Adrenal gland (tissue), 12 donors: ENCODE measurements around the gene ITGB3. TPM values are rescaled to one million over a fixed set of nuclear protein-coding genes. Genes with fewer than 3 reads are reported as not detected.

Experiments
- DNase-seq, 7 donors: peaks; one replicate each; pipeline ENCODE4 v3.0.0-alpha.2; 2019 to 2020
- H3K27ac ChIP-seq, 5 donors: fragments of 200-600 bp; sonication (generic) in 4 of 5; 1 replicate in 3 of 5; 2 replicates in 2 of 5; pipeline versions ENCODE4 v1.5.1 to v1.8.0; 2016 to 2020; ENCODE audit warnings: mild to moderate bottlenecking in 1 of 5
- H3K27me3 ChIP-seq: fragments of 200-600 bp; 2 replicates; pipeline ENCODE4 v1.8.0; 2021
- H3K36me3 ChIP-seq, 2 donors: fragments of 200-600 bp; replicated peaks in 1 of 2; 1 replicate in 1 of 2; 2 replicates in 1 of 2; pipeline versions ENCODE4 v1.5.1 to v1.8.0; 2018 to 2022
- H3K4me1 ChIP-seq, 2 donors: fragments of 200-600 bp; replicated peaks in 1 of 2; 1 replicate in 1 of 2; 2 replicates in 1 of 2; pipeline versions ENCODE4 v1.5.1 to v1.8.0; 2018 to 2021
- H3K4me3 ChIP-seq, 4 donors: fragments of 200-600 bp; sonication (generic) in 3 of 4; one replicate each; pipeline ENCODE4 v1.5.1; 2016 to 2018
- H3K9me3 ChIP-seq, 3 donors: fragments of 200-600 bp; sonication (generic) in 1 of 3; replicated peaks in 1 of 3; 1 replicate in 2 of 3; 2 replicates in 1 of 3; pipeline versions ENCODE4 v1.5.1 to v1.8.0; 2016 to 2021
- CTCF ChIP-seq, 6 experiments: fragments of 450-650 bp in 4 of 6; fragments of 200-600 bp in 2 of 6; sonication (generic) in 1 of 6; IDR thresholded peaks; 1 replicate in 5 of 6; 2 replicates in 1 of 6; pipeline versions ENCODE4 v1.5.1 to v1.8.0; 2016 to 2021; ENCODE audit warnings: antibody characterized with exemption in 6 of 6, mild to moderate bottlenecking in 2 of 6, moderate library complexity in 1 of 6
- POLR2A ChIP-seq, 2 donors: fragments of 450-650 bp; IDR thresholded peaks; one replicate each; pipeline ENCODE4 v1.6.1; 2017; ENCODE audit warnings: antibody characterized with exemption in 2 of 2, mild to moderate bottlenecking in 2 of 2, moderate library complexity in 1 of 2
- WGBS, 4 donors: extraction: QIAGEN DNeasy Blood & Tissue Kit in 2 of 4; methylation state at CpG; one replicate each; pipeline versions ENCODE4 v1.1.5 to v1.1.7; 2013 to 2017; 5-methylcytosine and 5-hydroxymethylcytosine counted together
- intact Hi-C, 2 donors: fragments of 100-400 bp; cut with DNase I; formaldehyde crosslinking; loops; one replicate each; pipeline versions ENCODE4 v1.14.1 to v1.15.0; 2022 to 2023
- polyA plus RNA-seq, 3 donors: library from polyadenylated mRNA; stranded (reverse); fragments of 200-250 nt in 2 of 3; fragments of 350-450 nt in 1 of 3; fragmentation: Illumina TruSeq in 1 of 3; extraction: RNeasy Lipid Tissue Mini Kit (QIAGEN cat#74804) in 1 of 3; gene quantifications; one replicate each; pipeline ENCODE4 v1.2.3, GENCODE V29; 2013 to 2014
- total RNA-seq, 9 donors: library from RNA; depleted of rRNA in 4 of 9; stranded (reverse); fragments of >200 nt in 4 of 9; fragments of 120-200 nt in 1 of 9; fragmentation: NEBNext Ultra II Directional in 1 of 9; extraction: Animal tissue kit (Norgen Biotek cat#: 25700) in 1 of 9; gene quantifications; one replicate each; pipeline versions ENCODE4 v1.1.0 to v1.2.4, GENCODE V29; 2013 to 2023
- donor health status: healthy with polysubstance abuse.
- donor health status: Bipolar disorder and iron deficiency.
- donor health status: DM: yes; HTN: yes; CAD: no.
- donor health status: DM: no; HTN: no; CAD: no.
- donor health status: DM: no; HTN: no; CAD: no.
- donor health status: DM: yes; HTN: yes; CAD: no.

ITGB3 gene
- total and polyA plus RNA-seq, 12 donors = 0.12 to 3.7 (median 1.5) TPM

- intact Hi-C loops = loop anchor here in 1 of 2 donors (10.0 kb wide), 1 partner anchor 367 kb away; no protein-coding TSS in a partner anchor
- no peaks in the 10 kb centered on the region for H3K9me3 ChIP-seq
- peaks cover 0 to 18% of the 10 kb centered on the region in 2 donors for H3K4me1 ChIP-seq
- H3K27me3 ChIP-seq = no peaks in the 10 kb centered on the region
- H3K4me3 ChIP-seq = no peak overlapping the region
- no peaks in the 10 kb centered on the region for H3K36me3 ChIP-seq
- H3K27ac ChIP-seq = no peak overlapping the region
- TF ChIP-seq POLR2A (IDR thresholded peaks at IDR 0.05) = no peak
- no peak for TF ChIP-seq CTCF (IDR thresholded peaks at IDR 0.05)
- DNase-seq = no peak
These were observed 57.8 kb downstream of the ITGB3 start for GRCh38 chr17:47311420-47311819.

GRCh38 chr17:47315451-47316266, 62.0 kb downstream of the ITGB3 start:
- TF ChIP-seq CTCF (IDR thresholded peaks at IDR 0.05) = peak; percentile 55 to 92 (median 86)
- no peak for TF ChIP-seq POLR2A (IDR thresholded peaks at IDR 0.05)
- Histone ChIP-seq H3K4me1 (peaks cover 0 to 18% of the 10 kb centered on the region in 2 donors), H3K36me3 (no peaks in the 10 kb centered on the region), H3K27me3 (no peaks in the 10 kb centered on the region), H3K4me3 (no peak overlapping the region), H3K27ac (no peak overlapping the region), H3K9me3 (no peaks in the 10 kb centered on the region)
- 14 to 24% (median 21%) methylated on average over 7 of the region's 7 CpGs for WGBS, 4 donors
- peak in 4 of 7 donors; percentile 35 to 51 (median 40) for DNase-seq
- intact Hi-C loops = loop anchor here (2.0 to 10.0 kb wide), 3 partner anchors 83 to 371 kb away; no protein-coding TSS in a partner anchor

- H3K9me3 ChIP-seq = no peaks in the 10 kb centered on the region
- H3K4me3 ChIP-seq = no peak overlapping the region
- no peaks in the 10 kb centered on the region for H3K27me3 ChIP-seq
- intact Hi-C loops = loop anchor here (5.0 to 10.0 kb wide), 2 partner anchors 84 to 372 kb away; no protein-coding TSS in a partner anchor
- peak in 1 of 7 donors; percentile 31 for DNase-seq
- 28 to 38% (median 34%) methylated on average over 3 of the region's 3 CpGs for WGBS, 4 donors
- no peak overlapping the region for H3K27ac ChIP-seq
- TF ChIP-seq CTCF (IDR thresholded peaks at IDR 0.05) (no peak), POLR2A (IDR thresholded peaks at IDR 0.05) (no peak)
- no peaks in the 10 kb centered on the region for H3K36me3 ChIP-seq
- H3K4me1 ChIP-seq = peaks cover 0 to 18% of the 10 kb centered on the region in 2 donors
These were observed 62.7 kb downstream of the ITGB3 start for GRCh38 chr17:47316311-47316710.

GRCh38 chr17:47317119-47317518, 63.5 kb downstream of the ITGB3 start:
- Histone ChIP-seq H3K27me3 (no peaks in the 10 kb centered on the region), H3K9me3 (no peaks in the 10 kb centered on the region), H3K27ac (no peak overlapping the region), H3K4me3 (no peak overlapping the region), H3K4me1 (peaks cover 0 to 18% of the 10 kb centered on the region in 2 donors), H3K36me3 (no peaks in the 10 kb centered on the region)
- 60 to 79% (median 69%) methylated on average over 2 of the region's 2 CpGs for WGBS, 4 donors
- no peak for DNase-seq
- no peak for TF ChIP-seq CTCF (IDR thresholded peaks at IDR 0.05)
- TF ChIP-seq POLR2A (IDR thresholded peaks at IDR 0.05) = no peak
- intact Hi-C loops = loop anchor here (5.0 to 10.0 kb wide), 2 partner anchors 85 to 372 kb away; no protein-coding TSS in a partner anchor
